AG04450 (cell line): Measurements from ENCODE around the gene AOC1. TPM values are rescaled to one million over a fixed set of nuclear protein-coding genes. Genes with fewer than 3 reads are reported as not detected.

Experiments used
- CTCF ChIA-PET: fragments of 300-600, 350-600 bp; formaldehyde crosslinking; extraction: SDS; loops from one replicate; lab custom pipeline; 2022; ENCODE audit warnings: antibody characterized with exemption, inconsistent platforms; lab: Charles Lee
- POLR2A ChIA-PET: fragments of 350-600 bp; formaldehyde crosslinking; extraction: SDS; loops from one replicate; lab custom pipeline; 2021; ENCODE audit warnings: antibody characterized with exemption, inconsistent platforms; lab: Yijun Ruan, JAX
- DNase-seq: peaks from one replicate; pipeline ENCODE4 v3.0.0-alpha.2; 2011; ENCODE audit warnings: low read depth, low spot score
- H3K27ac ChIP-seq: one replicate; pipeline ENCODE4 v1.5.1; 2012; ENCODE audit warnings: low read depth, low read length, control low read depth
- H3K27me3 ChIP-seq: one replicate; pipeline ENCODE4 v1.6.0; 2012; ENCODE audit warnings: low read length; ENCODE audit not compliant: control insufficient read depth, insufficient read depth
- H3K4me3 ChIP-seq: 2 replicates; pipeline ENCODE4 v1.5.1; 2011; ENCODE audit warnings: mild to moderate bottlenecking, low read depth, low read length, control low read depth
- H3K9me3 ChIP-seq: 2 replicates; pipeline ENCODE4 v1.5.1; 2012; ENCODE audit warnings: low read length; ENCODE audit not compliant: control insufficient read depth, insufficient read depth
- CTCF ChIP-seq: IDR thresholded peaks from 2 replicates; pipeline ENCODE4 v1.5.1; 2011; ENCODE audit warnings: low read depth, low read length, control low read depth, inconsistent platforms
- polyA plus RNA-seq: library from polyadenylated mRNA; depleted of rRNA; stranded (reverse); fragments of >200 nt; gene quantifications from 2 replicates; pipeline ENCODE4 v1.2.3, GENCODE V29; 2011

The AOC1 gene
- polyA plus RNA-seq, 1 experiment = not detected

DNA sequence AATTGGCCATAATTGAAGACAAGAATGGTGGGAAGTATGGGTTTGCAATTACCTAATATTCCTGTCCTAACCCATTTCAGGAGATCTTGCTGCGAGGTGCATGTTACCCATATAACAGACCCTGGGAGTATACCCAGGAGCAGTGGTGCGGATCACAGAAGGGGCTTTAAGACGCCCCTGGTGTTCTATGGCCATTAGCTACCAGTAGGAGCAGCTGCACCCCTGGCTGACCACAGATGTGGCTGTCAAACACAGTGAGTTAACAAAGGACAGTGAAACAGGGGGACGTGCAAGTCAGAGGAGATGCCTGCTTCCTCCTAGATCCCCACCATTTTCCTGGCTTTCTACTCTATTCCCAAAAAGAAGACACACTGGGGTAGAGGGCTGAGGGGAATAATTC lies 25.2 kb downstream of the AOC1 start:
- no peak for DNase-seq
- Histone ChIP-seq H3K9me3 (no peaks in the 10 kb centered on the region), H3K27me3 (no peaks in the 10 kb centered on the region), H3K4me3 (no peak overlapping the region), H3K27ac (no peak overlapping the region)
- POLR2A ChIA-PET = no interaction called here
- TF ChIP-seq CTCF = no peak
- CTCF ChIA-PET = interaction anchor here (0.6 to 4.5 kb wide), 9 partner anchors 10 to 1785 kb away, joined by 3 to 28 read pairs (median 4); no protein-coding TSS in a partner anchor

GRCh38 chr7:150879345-150879744 lies 27.0 kb downstream of the AOC1 start:
- CTCF ChIA-PET = interaction anchor here (1.6 to 4.5 kb wide), 4 partner anchors 19 to 107 kb away, joined by 3 to 28 read pairs (median 12); no protein-coding TSS in a partner anchor
- no peak overlapping the region for H3K27ac ChIP-seq

DNA sequence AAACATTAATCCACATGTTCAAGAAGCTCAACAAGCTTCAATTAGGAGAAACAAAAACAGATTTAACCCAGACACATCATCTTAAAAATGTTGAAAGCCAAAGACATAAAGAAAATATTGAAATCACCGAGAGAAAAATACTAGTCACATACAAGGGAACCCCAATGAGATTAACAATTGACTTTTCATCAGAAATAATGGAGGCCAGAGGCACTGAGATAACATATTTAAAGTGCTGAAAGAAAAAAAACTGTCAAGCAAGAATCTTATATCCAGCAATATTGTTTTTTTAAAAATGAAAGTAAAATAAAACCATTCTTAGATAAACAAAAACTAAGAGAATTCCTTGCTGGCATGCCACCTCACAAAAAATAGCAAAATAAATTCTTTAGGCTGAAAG lies 28.9 kb downstream of the AOC1 start:
- Histone ChIP-seq H3K4me3 (no peak overlapping the region), H3K27me3 (no peaks in the 10 kb centered on the region), H3K27ac (no peak overlapping the region), H3K9me3 (no peaks in the 10 kb centered on the region)
- CTCF ChIA-PET = interaction anchor here (1.4 to 4.7 kb wide), 2 partner anchors 17 to 103 kb away, joined by 4 to 20 read pairs; no protein-coding TSS in a partner anchor
- no peak for DNase-seq
- TF ChIP-seq CTCF = no peak
- POLR2A ChIA-PET = no interaction called here

More at GRCh38 chr7:150879345-150879744, 27.0 kb downstream of the AOC1 start:
- TF ChIP-seq CTCF = no peak
- POLR2A ChIA-PET = no interaction called here
- H3K4me3 ChIP-seq = no peak overlapping the region
- H3K27me3 ChIP-seq = no peaks in the 10 kb centered on the region
- H3K9me3 ChIP-seq = no peaks in the 10 kb centered on the region
- no peak for DNase-seq

DNA sequence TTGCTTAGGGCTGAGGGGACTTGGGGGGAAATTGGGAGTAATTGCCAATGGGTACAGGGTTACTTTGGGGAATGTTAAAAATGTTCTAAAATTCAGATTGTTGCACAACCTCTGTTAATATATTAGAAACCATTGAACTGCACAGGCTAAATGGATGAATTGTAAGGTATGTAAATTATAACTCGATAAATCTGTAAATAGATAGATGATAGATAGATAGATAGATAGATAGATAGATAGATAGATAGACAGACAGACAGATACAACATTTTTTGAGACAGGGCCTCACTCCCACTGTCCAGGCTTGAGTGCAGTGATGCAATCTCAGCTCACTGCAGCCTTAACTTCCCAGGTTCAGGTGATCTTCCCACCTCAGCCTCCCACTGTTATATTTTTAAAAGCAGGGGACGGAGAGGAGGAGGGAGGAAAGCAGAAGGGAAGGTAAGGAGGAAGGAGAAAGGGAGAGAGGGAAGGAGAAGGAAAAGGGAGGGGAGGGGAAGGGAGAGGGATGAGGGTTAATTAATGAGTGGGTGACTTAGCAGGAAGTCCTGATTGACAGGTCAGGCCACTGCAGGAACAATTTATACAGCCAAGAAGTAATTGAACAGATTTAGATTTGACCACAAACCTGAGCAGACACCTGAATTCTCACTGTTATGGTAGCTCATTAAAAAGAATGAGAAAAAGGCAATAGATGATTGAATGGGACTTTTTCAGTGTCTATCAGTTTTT lies 38.7 kb downstream of the AOC1 start:
- POLR2A ChIA-PET = no interaction called here
- H3K4me3 ChIP-seq = no peak overlapping the region
- H3K27ac ChIP-seq = no peak overlapping the region
- H3K9me3 ChIP-seq = 0 out of 2 replicates have a peak, but pooled peaks cover 3% of the 10 kb centered on the region
- no peak for DNase-seq
- no peak for TF ChIP-seq CTCF
- no peaks in the 10 kb centered on the region for H3K27me3 ChIP-seq
- CTCF ChIA-PET = interaction anchor here (0.8 kb wide), 1 partner anchor 1084 kb away, joined by 3 read pairs; no protein-coding TSS in a partner anchor

- DNase-seq = no peak
- TF ChIP-seq CTCF = no peak
- H3K27ac ChIP-seq = no peak overlapping the region
- CTCF ChIA-PET = interaction anchor here (0.8 kb wide), 1 partner anchor 1084 kb away, joined by 3 read pairs; no protein-coding TSS in a partner anchor
- no peaks in the 10 kb centered on the region for H3K27me3 ChIP-seq
- H3K4me3 ChIP-seq = no peak overlapping the region
- H3K9me3 ChIP-seq = peaks cover 3% of the 10 kb centered on the region; the same call in 1 of the 2 replicates
- POLR2A ChIA-PET = no interaction called here
Observed at GRCh38 chr7:150891740-150892139, 39.4 kb downstream of the AOC1 start.
